Ectodermal cell (in vitro differentiated cells): ENCODE results near the gene TMEM231.
"Not testable (repeated sequence)": the region's sequence is repeated elsewhere in the genome, so short reads cannot be mapped to it uniquely, and the experiment has no call there.

Source experiments
- H3K27ac ChIP-seq: 2 replicates; pipeline ENCODE4 v1.7.0; 2013; ENCODE audit warnings: mild to moderate bottlenecking, low read depth, low read length; ENCODE audit not compliant: insufficient read depth, poor library complexity, severe bottlenecking
- H3K27me3 ChIP-seq: 2 replicates; pipeline ENCODE4 v1.7.0; 2013; ENCODE audit warnings: mild to moderate bottlenecking, low read length; ENCODE audit not compliant: insufficient read depth, control insufficient read depth, poor library complexity, severe bottlenecking
- H3K36me3 ChIP-seq: one replicate; pipeline ENCODE4 v1.7.0; 2013; ENCODE audit warnings: low read length; ENCODE audit not compliant: control insufficient read depth, insufficient read depth
- H3K4me1 ChIP-seq: one replicate; pipeline ENCODE4 v1.7.0; 2013; ENCODE audit warnings: low read length; ENCODE audit not compliant: control insufficient read depth, insufficient read depth
- H3K4me3 ChIP-seq: 2 replicates; pipeline ENCODE4 v1.7.0; 2013; ENCODE audit warnings: low read depth, low read length, control low read depth; ENCODE audit not compliant: insufficient read depth
- H3K9me3 ChIP-seq: 2 replicates; pipeline ENCODE4 v1.7.0; 2013; ENCODE audit warnings: mild to moderate bottlenecking, low read length, moderate library complexity; ENCODE audit not compliant: control insufficient read depth
- WGBS, 2 experiments: methylation state at CpG; one replicate each; pipeline ENCODE4 v1.1.7; 2013; ENCODE audit warnings: missing lambda C conversion rate in 2 of 2; 5-methylcytosine and 5-hydroxymethylcytosine counted together

Gene TMEM231

GRCh38 chr16:75548456-75548855 lies 7.6 kb downstream of the TMEM231 start:
- WGBS, 2 experiments = 93 to 96% methylated on average over 9 of the region's 9 CpGs
- not testable (repeated sequence) for H3K27me3 ChIP-seq, H3K27ac ChIP-seq, H3K9me3 ChIP-seq, H3K36me3 ChIP-seq, H3K4me3 ChIP-seq, H3K4me1 ChIP-seq

GRCh38 chr16:75546293-75546692 lies 9.8 kb downstream of the TMEM231 start:
- Histone ChIP-seq H3K4me3 (no peak overlapping the region), H3K4me1 (no peaks in the 10 kb centered on the region), H3K9me3 (no peaks in the 10 kb centered on the region), H3K36me3 (no peaks in the 10 kb centered on the region), H3K27me3 (no peaks in the 10 kb centered on the region), H3K27ac (no peak overlapping the region)
- 92 to 96% methylated on average over 7 of the region's 7 CpGs for WGBS, 2 experiments

GRCh38 chr16:75545879-75546278 lies 10.2 kb downstream of the TMEM231 start:
- not testable (repeated sequence) for H3K36me3 ChIP-seq, H3K27ac ChIP-seq, H3K4me3 ChIP-seq, H3K9me3 ChIP-seq, H3K27me3 ChIP-seq, H3K4me1 ChIP-seq
- no CpG with 5 or more reads among the region's 1 CpG for WGBS, 2 experiments

GRCh38 chr16:75542462-75542861 lies 13.6 kb downstream of the TMEM231 start:
- not testable (repeated sequence) for H3K9me3 ChIP-seq, H3K27ac ChIP-seq, H3K4me1 ChIP-seq, H3K27me3 ChIP-seq, H3K4me3 ChIP-seq, H3K36me3 ChIP-seq
- WGBS, 2 experiments = 92 to 95% methylated on average over 7 to 8 of the region's 8 CpGs

- no peaks in the 10 kb centered on the region for H3K9me3 ChIP-seq
- H3K27ac ChIP-seq = no peak overlapping the region
- H3K4me3 ChIP-seq = no peak overlapping the region
- WGBS, 2 experiments = 91 to 96% methylated on average over 4 to 5 of the region's 5 CpGs
- H3K27me3 ChIP-seq = no peaks in the 10 kb centered on the region
- H3K4me1 ChIP-seq = no peaks in the 10 kb centered on the region
- H3K36me3 ChIP-seq = no peaks in the 10 kb centered on the region
Observed at GRCh38 chr16:75541236-75541635, 14.8 kb downstream of the TMEM231 start.

GRCh38 chr16:75538882-75539565 lies 17.0 kb downstream of the TMEM231 start:
- H3K4me1 ChIP-seq, H3K27me3 ChIP-seq, H3K9me3 ChIP-seq, H3K27ac ChIP-seq, H3K36me3 ChIP-seq, H3K4me3 ChIP-seq: not testable (repeated sequence)
- WGBS, 2 experiments = 84 to 86% methylated on average over 2 of the region's 10 CpGs

GRCh38 chr16:75537776-75538175 lies 18.3 kb downstream of the TMEM231 start:
- Histone ChIP-seq H3K27ac (no peak overlapping the region), H3K36me3 (no peaks in the 10 kb centered on the region), H3K9me3 (no peaks in the 10 kb centered on the region), H3K27me3 (no peaks in the 10 kb centered on the region), H3K4me3 (no peak overlapping the region), H3K4me1 (no peaks in the 10 kb centered on the region)
- WGBS, 2 experiments = 89 to 94% methylated on average over 3 to 4 of the region's 4 CpGs

- Histone ChIP-seq H3K27ac (no peak within 1 kb of the TSS), H3K4me1 (no peaks in the 10 kb centered on the region), H3K27me3 (no peaks in the 10 kb centered on the region), H3K9me3 (no peaks in the 10 kb centered on the region), H3K36me3 (no peaks in the 10 kb centered on the region), H3K4me3 (no peak within 1 kb of the TSS)
- 89 to 92% methylated on average over 7 of the region's 7 CpGs for WGBS, 2 experiments
Observed at GRCh38 chr16:75535901-75536300, 20.2 kb downstream of the TMEM231 start, which contains the start of gene CHST5. Gene CHST5, minus strand, starts transcription at chr16:75536108. Its CDS starts 5,724 bp downstream, at chr16:75530384.

- H3K4me1 ChIP-seq = no peaks in the 10 kb centered on the region
- no peaks in the 10 kb centered on the region for H3K9me3 ChIP-seq
- no peaks in the 10 kb centered on the region for H3K27me3 ChIP-seq
- H3K4me3 ChIP-seq = no peak overlapping the region
- H3K27ac ChIP-seq = no peak overlapping the region
- no peaks in the 10 kb centered on the region for H3K36me3 ChIP-seq
- 93 to 95% methylated on average over 34 of the region's 34 CpGs for WGBS, 2 experiments
Observed at GRCh38 chr16:75535211-75535843, 20.7 kb downstream of the TMEM231 start.

- H3K9me3 ChIP-seq = no peaks in the 10 kb centered on the region
Observed at GRCh38 chr16:75534560-75535205, 21.4 kb downstream of the TMEM231 start.

More at GRCh38 chr16:75534560-75535205, 21.4 kb downstream of the TMEM231 start:
- H3K27me3 ChIP-seq = no peaks in the 10 kb centered on the region
- H3K27ac ChIP-seq = no peak overlapping the region
- no peaks in the 10 kb centered on the region for H3K4me1 ChIP-seq
- H3K4me3 ChIP-seq = no peak overlapping the region
- 90 to 93% methylated on average over 19 of the region's 19 CpGs for WGBS, 2 experiments
- H3K36me3 ChIP-seq = no peaks in the 10 kb centered on the region
